H1 (cell line): Measurements from ENCODE around the gene LDLRAD4. TPM values are rescaled to one million over a fixed set of nuclear protein-coding genes. Genes with fewer than 3 reads are reported as not detected.

Experiments
- CTCF ChIP-seq, 3 experiments: IDR thresholded peaks; 1 replicate in 2 of 3; 2 replicates in 1 of 3; pipeline versions ENCODE4 v1.5.1 to v1.6.1; 2011; ENCODE audit warnings: low read length in 3 of 3, mild to moderate bottlenecking in 3 of 3, inconsistent platforms in 2 of 3, low read depth in 1 of 3, moderate library complexity in 1 of 3; ENCODE audit not compliant: insufficient read depth in 1 of 3; ENCODE audit errors: control extremely low read depth in 1 of 3
- EGR1 ChIP-seq: IDR thresholded peaks from 2 replicates; pipeline ENCODE4 v1.6.1; 2011; ENCODE audit warnings: low read depth, low read length, borderline replicate concordance
- SIRT6 ChIP-seq: IDR thresholded peaks from one replicate; pipeline ENCODE4 v1.7.1; 2012; ENCODE audit warnings: low read length, inconsistent platforms
- polyA plus RNA-seq, 7 experiments: library from polyadenylated mRNA; depleted of rRNA in 3 of 7; stranded (reverse) in 5 of 7; unstranded in 2 of 7; fragments of >200 nt in 5 of 7; fragments of 200-250 nt in 2 of 7; gene quantifications; 1 replicate in 5 of 7; 2 replicates in 1 of 7; 4 replicates in 1 of 7; pipeline versions ENCODE4 v1.2.1 to v1.2.3, GENCODE V29; 2011 to 2013; ENCODE audit warnings: missing spikeins in 2 of 7, mixed read lengths in 2 of 7
- total RNA-seq: library from RNA; stranded (reverse); fragmentation: NEBNext Ultra II Directional; extraction: Animal tissue kit (Norgen Biotek cat#: 25700); gene quantifications from 2 replicates; pipeline ENCODE4 v1.2.1, GENCODE V29; 2021

Gene LDLRAD4
- total and polyA plus RNA-seq, 2 of the 8 experiments (the other 6 are each of a cell fraction or from before 2014, with no cell fraction given), result 0.77 to 1.4 TPM

GRCh38 chr18:13216711-13217465 is 1.7 kb upstream of the LDLRAD4 start (continued):
- peak; percentile 14 to 38 (median 17); a peak in 2 of 4 replicates for TF ChIP-seq CTCF (IDR thresholded peaks at IDR 0.05; ENCODE audit: control extremely low read depth in 1 of 3, insufficient read depth in 1 of 3, low read depth in 1 of 3, low read length in 3 of 3)
- peak; percentile 17; the same call in 1 of the 2 replicates for TF ChIP-seq EGR1
- TF ChIP-seq SIRT6, result no peak
